ENCODE measurements around the gene CSKMT.
"Not testable (repeated sequence)": the region's sequence is repeated elsewhere in the genome, so short reads cannot be mapped to it uniquely, and the experiment has no call there.

Gene CSKMT

GRCh38 chr11:62689421-62690183 is 24.5 kb downstream of the CSKMT start, which contains the start of gene LRRN4CL:
LRRN4CL (minus strand) TSS chr11:62689530; CDS start chr11:62688508, 1,022 bp downstream.
- DNase-seq, result no peak

DNA sequence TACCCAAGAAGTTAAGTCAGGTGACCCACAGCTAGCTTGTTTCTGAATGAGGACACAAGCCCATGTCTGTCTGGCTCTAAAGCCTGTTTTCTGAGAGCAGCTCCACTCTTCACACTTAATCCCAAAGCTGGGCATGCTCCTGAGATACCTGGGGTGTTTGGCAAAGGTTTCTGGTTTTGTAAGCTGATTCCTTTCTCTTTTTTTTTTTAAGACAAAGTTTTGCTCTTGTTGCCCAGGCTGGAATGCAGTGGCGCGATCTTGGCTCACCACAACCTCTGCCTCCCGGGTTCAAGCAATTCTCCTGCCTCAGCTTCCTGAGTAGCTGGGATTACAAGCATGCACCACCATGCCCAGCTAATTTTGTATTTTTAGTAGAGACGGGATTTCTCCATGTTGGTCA is 28.5 kb downstream of the CSKMT start:
- not testable (repeated sequence) for DNase-seq

DNA sequence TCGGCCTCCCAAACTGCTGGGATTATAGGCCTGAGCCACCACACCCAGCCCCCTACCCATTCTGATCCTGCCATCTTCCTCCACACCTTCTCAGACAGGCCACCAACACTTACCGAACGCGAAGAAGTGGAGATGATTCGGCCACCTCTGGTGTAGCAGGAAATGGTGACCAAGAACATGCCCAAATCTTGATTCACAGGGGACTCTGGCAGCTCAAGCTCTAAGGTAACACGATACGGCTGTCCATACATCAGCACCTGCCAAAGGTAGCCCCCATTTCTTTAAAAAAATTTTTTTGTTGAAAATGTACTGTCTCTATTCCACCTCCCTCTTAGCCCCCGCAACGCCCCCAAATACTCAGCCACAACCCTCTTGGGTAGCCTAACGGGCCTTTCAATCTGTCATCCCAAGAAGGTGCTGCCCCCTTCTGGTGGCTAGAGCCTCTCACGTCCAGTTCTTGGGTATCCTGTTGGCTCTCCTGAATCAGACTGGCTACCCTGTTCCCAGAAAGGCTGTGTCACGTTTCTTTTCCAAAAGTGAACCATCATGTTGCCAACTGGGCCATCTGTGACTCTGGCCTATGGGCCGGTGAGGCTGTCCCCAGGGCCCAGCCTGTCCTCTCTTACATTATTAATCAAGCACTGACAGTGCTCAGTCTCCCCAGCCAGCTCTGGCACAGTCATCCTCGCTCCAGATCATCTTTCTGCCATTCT is 29.5 kb downstream of the CSKMT start:
- no peak for DNase-seq

DNA sequence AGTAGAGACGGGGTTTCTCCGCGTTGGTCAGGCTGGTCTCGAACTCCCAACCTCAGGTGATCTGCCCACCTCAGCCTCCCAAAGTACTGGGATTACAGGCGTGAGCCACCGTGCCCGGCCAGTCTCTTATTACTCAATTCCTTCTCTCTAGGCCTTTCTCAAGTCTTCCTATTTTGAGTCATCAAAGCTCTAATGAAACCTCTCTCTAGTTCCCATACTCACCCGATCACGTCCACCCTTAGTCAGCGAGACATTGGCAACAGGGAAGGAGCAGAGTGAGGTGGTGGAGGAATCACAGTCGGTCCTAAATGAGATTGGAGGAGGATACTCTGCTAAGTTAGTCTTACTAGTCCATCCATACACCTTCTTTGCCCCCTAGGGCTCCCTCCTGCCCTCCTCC is 37.1 kb downstream of the CSKMT start:
- DNase-seq, result no peak

DNA sequence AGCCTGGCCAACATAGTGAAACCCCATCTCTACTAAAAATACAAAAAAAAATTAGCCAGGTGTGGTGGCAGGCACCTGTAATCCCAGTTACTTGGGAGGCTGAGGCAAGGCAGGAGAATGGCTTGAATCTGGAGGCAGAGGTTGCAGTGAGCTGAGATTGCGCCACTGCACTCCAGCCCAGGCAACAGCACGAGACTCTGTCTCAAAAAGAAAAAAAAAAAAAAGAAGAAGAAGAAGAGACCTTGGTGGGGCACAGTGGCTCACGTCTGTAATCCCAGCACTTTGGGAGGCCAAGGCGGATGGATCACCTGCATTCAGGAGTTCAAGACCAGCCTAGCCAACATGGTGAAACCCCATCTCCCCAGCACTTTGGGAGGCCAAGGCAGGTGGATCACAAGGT is 38.8 kb downstream of the CSKMT start:
- not testable (repeated sequence) for DNase-seq

DNA sequence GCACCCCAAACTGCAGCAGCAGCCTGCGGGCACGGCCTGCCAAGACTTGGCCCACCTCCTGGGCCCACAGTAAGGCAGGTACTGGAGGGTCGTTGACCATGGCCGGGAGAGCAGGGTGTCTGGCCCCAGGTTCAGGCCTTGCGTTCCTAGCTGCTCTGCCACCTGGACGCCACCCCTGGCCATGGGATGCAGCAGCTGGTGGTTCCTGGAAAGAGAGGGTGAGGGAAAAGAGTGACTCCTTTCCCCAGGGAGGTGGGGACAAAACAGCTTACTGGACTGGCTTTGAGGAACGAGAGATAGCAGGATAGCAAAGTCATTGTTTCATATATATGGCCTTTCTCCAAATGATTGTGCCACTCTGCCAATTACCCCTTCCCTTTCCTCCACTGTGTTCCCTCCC is 40.3 kb downstream of the CSKMT start:
- no peak for DNase-seq

DNA sequence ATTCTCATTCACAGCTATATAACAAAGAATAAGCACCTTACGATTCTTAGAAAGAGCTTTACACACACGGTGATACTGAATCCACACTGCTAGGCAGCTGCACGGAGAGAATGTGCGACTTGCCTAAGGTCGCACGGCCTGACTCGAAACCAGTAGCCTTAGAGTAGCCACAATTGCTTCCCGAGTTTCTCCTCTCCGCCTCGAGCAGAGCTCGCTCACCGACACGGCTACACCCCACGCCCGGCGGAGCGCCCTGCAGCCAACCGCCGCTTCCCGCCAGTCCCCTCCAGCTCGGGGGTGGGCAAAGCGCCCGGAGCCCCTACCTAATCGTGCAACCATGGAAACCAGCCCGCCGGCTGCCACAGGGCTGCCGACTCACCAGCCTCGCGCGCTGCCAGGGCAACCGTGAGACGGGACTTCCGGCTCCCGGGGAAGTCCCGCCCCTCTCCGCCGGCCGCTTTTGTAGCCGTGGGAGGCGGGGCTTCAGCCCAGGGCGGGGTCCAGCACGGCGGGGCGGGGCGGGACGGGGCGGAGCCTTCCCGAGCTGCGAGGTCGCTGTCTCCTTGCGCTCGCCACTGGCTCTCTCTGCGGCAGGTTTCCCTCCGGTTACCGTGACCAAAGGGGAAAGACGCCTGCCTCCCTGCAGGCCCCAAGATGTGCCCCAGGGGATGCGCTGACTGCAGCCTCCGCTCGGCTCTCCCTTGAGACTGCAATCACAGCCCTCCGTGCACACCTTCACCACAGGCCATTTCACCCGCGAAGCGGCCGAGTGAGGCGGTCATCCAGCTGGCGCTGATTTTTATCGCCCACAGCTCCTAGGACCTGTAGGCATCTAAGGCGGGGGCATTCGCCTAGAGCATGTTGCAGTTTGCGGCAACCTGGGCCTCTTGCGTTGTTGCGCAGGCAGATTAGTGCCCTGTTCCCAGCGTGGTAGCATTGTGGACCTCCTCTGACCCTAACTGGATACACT is 41.1 kb downstream of the CSKMT start:
- peak; percentile 93 for DNase-seq

DNA sequence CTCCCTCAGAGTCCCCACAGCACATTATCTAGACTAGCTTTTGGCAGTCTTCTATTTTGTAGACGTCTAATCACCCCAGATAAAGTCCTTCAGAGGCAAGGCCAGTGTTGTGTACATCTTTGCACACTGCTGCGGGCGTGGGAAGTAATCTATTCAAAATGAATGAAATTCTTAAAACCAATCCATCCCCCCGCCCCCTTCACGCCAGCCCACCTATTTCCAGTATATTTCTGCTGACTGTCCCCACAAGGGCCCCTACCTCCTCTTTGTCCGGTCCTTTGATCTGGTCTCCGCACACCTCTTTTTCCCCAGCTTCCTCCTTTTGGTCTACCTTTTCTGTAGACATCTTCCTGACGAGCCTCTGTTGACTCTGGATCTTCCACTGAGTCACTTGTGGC is 41.7 kb downstream of the CSKMT start:
- DNase-seq, result no peak

DNA sequence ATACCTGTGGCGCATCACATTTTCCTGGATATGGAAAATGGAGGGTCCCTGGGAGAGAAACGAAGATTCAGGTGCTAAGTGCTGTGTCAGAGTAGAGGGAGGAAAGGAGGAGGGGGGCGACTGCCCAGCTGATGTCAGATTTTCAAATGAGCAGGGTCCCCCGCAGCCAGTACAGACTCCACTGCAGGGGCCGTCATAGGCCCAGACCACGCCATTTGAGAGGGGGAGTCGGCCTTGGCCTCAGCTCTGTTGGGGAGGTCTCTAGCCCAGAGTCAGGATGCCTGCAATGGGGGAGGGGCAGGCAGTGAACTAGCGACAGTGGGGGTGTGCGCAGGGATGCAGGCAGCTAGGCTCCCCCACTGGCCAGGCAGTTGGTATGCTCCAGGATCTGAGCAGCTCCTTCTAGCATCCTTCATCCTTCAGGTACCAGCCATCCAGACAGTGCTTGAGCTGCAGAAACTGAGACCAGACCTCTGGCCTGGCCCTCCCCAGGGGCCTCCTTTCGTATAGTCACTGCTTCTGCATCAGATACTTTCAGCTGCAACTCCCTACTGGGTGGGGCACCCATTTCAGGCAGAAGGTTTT is 42.3 kb downstream of the CSKMT start, which contains the start of the genes BSCL2 and GNG3:
TSS of gene BSCL2 (minus strand) at position 148 of the 585 bp plus-strand sequence. CDS start 229 bp downstream, outside the sequence.
TSS of gene GNG3 (plus strand) at position 400 of the 585 bp plus-strand sequence. CDS start 620 bp downstream, outside the sequence.
- DNase-seq, result no peak

- DNase-seq, result no peak
Measured at GRCh38 chr11:62708392-62708791, 43.3 kb downstream of the CSKMT start.

- DNase-seq, result no peak
Measured at GRCh38 chr11:62708793-62709192, 43.7 kb downstream of the CSKMT start.

- DNase-seq, result peak; percentile 98
Measured at GRCh38 chr11:62709247-62710000, 44.3 kb downstream of the CSKMT start.

- DNase-seq, result no peak
Measured at GRCh38 chr11:62710001-62710345, 44.9 kb downstream of the CSKMT start.

DNA sequence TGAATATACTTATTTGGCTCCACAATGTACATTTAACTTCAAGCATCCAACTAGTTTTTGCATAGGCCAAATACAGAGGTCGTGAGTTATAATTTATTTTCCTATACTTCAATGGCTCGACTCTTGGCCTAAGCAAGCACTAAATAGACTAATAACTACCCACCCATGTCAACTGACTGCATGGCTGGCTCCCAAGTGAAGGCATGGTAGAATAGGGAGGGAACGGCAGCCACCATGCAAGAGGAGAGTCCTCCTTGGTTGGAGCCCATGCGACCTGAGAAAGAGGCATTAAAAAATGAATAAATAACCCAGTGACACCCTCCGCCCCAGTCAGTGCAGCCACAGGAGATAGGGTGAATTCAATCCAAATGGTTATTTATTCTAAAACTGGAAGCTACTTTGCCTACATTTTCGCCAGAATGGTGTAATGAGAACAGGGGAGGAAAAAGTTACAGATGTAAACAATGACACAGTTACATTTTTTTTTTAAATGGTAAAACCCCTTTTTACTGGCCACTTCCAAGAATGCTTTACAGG is 47.2 kb downstream of the CSKMT start:
- DNase-seq, result no peak

DNA sequence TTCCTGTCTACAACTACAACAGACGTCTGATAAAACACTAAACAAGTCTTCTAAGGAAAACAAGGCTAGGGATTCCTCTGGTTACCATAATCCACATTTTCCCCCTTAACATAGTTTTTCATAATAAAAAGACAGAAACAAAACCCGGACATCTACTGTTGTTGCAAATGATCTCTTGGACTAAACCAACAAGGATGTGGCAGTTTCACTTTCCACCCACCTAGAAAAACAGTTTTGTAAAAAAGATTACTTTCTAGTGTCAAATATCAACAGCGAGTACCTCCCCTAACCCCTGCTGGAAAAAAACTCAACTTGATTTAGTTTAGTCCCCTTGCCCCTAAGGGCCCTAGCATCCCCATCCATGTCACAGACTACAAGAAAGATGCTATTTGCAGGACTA is 47.7 kb downstream of the CSKMT start:
- no peak for DNase-seq

DNA sequence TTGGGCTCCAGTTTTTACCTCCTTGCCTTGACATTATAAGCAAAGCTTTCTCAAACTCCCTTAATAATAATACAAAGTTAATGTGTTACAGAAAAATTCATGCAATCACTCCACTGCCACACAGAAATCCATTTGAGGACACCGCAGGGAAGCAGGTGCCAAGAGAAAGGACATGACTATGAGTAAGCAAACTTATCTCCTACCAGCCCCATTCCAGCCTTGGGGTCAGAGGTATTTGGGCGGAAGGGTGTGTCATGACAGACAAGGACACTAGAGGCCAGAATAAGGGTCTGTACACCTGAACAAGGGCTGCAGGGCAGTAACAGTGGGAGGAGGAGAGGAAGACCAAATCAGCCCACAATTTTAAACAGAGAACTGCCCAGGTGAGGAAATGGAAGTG is 48.2 kb downstream of the CSKMT start:
- no peak for DNase-seq

GRCh38 chr11:62715150-62716130 is 50.3 kb downstream of the CSKMT start:
- no peak for DNase-seq

DNA sequence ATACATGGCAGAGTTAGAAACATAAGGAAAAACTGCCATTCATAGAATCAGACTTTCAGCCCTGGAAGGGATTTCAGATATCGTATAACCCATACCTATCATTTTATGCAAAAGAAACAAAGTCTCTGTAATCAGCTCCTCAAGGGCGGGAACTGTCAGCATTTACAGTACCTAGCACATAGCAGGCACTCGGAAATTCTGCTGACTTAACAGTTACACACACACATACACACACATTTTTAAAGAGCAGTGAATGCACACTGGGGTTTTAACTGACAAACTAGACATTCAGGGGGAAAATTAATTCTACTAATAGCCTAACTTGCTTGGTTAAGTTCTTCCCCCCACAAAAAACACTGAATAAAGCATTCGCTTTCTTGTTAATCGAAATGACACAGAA is 51.1 kb downstream of the CSKMT start:
- no peak for DNase-seq

- DNase-seq, result no peak
Measured at GRCh38 chr11:62716816-62717215, 51.7 kb downstream of the CSKMT start.
